ENCODE measurements around the gene ALDH7A1. TPM values are rescaled to one million over a fixed set of nuclear protein-coding genes. Genes with fewer than 3 reads are reported as not detected.

Gene ALDH7A1
- polyA plus RNA-seq, 4 donors: 18.1 to 66.2 (median 31.9) TPM

DNA sequence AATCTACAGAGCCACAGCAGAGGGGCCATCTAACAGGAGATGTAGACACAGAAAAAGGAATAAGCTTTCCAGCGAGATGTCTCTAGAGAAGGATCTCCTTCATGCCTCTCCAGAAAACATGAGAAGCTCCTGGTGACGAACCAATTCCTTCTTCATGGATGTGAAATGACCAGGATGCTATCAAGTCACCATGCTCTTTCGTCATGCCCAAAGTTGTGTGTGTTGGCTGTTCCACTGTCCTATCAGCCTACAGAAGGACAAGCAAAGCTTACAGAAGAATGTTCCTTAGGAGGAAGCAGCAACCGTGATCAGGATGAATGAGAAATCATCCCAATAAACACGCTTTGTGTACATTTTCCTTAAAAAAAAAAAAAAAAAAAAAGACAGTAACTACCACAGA lies 54.4 kb downstream of the ALDH7A1 start:
- no peaks in the 10 kb centered on the region for H3K27me3 ChIP-seq (ENCODE audit: control insufficient read depth in 3 of 3, insufficient read depth in 3 of 3, low read length in 3 of 3)
- no peaks in the 10 kb centered on the region for H3K9me3 ChIP-seq (ENCODE audit: control insufficient read depth in 2 of 2, insufficient read depth in 1 of 2, low read depth in 1 of 2, low read length in 1 of 2)
- no peak overlapping the region for H3K27ac ChIP-seq (ENCODE audit: low read depth in 1 of 3, low read length in 2 of 3)
- peaks cover 0 to 3% (median 0%) of the 10 kb centered on the region in 3 donors for H3K36me3 ChIP-seq (ENCODE audit: control insufficient read depth in 3 of 3, insufficient read depth in 2 of 3, low read depth in 1 of 3, low read length in 3 of 3)
- peaks cover 0 to 11% (median 0%) of the 10 kb centered on the region in 3 donors for H3K4me1 ChIP-seq (ENCODE audit: control insufficient read depth in 3 of 3, insufficient read depth in 2 of 3, low read depth in 1 of 3, low read length in 2 of 3)
- 78 to 80% (median 80%) methylated on average over 5 of the region's 5 CpGs for WGBS, 3 donors
- FAIRE-seq: no peak
- no peak for DNase-seq
- H3K4me3 ChIP-seq (ENCODE audit: low read depth in 1 of 3, low read length in 3 of 3): no peak overlapping the region

DNA sequence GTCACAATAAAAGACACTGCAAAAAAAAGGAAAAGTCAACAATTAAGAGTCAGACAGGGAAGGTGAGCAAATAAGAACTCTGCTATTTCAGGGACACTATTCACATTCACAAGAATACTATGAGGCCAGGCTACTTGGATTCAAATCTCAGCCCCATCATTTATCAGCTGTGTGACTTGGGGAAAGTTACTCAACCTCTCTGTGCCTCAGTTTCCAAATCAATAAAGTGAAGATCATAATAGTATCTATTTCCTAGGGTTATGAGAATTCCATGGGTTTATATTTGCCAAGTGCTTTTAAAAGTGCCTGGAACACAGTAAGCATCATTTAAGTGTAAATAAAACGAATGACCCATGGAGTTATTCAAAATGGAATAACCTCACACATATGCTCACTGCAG lies 56.4 kb downstream of the ALDH7A1 start:
- H3K4me1 ChIP-seq (ENCODE audit: control insufficient read depth in 3 of 3, insufficient read depth in 2 of 3, low read depth in 1 of 3, low read length in 2 of 3): peaks cover 0 to 7% (median 0%) of the 10 kb centered on the region in 3 donors
- H3K27ac ChIP-seq (ENCODE audit: low read depth in 1 of 3, low read length in 2 of 3): no peak overlapping the region
- no peaks in the 10 kb centered on the region for H3K27me3 ChIP-seq (ENCODE audit: control insufficient read depth in 3 of 3, insufficient read depth in 3 of 3, low read length in 3 of 3)
- DNase-seq (no peak), FAIRE-seq (no peak)
- H3K9me3 ChIP-seq (ENCODE audit: control insufficient read depth in 2 of 2, insufficient read depth in 1 of 2, low read depth in 1 of 2, low read length in 1 of 2): peaks cover 0 to 4% of the 10 kb centered on the region in 2 donors
- 44 to 58% (median 48%) methylated on average over 1 of the region's 1 CpG for WGBS, 3 donors
- no peak overlapping the region for H3K4me3 ChIP-seq (ENCODE audit: low read depth in 1 of 3, low read length in 3 of 3)
- no peaks in the 10 kb centered on the region for H3K36me3 ChIP-seq (ENCODE audit: control insufficient read depth in 3 of 3, insufficient read depth in 2 of 3, low read depth in 1 of 3, low read length in 3 of 3)

DNA sequence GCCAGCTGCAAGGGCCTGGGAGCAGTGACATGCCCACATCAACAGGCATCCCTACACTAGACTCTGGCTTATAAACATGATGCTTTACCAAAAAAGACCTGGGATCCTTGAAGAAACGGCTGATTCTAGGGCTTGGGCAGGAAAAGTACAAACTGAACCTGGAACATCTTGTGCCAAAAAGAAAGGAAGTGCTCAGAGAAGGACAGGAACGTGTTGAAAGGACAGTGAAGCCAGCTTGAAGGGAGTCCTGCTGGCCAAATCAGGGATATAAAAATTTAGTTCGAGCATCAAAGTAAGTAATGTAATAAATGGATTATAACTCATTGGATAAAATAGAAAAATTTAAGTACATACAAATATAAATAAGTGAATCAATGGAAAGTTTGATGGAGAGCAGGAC lies 58.1 kb downstream of the ALDH7A1 start:
- Histone ChIP-seq H3K27me3 (ENCODE audit: control insufficient read depth in 3 of 3, insufficient read depth in 3 of 3, low read length in 3 of 3) (no peaks in the 10 kb centered on the region), H3K4me3 (ENCODE audit: low read depth in 1 of 3, low read length in 3 of 3) (no peak overlapping the region), H3K27ac (ENCODE audit: low read depth in 1 of 3, low read length in 2 of 3) (no peak overlapping the region), H3K36me3 (ENCODE audit: control insufficient read depth in 3 of 3, insufficient read depth in 2 of 3, low read depth in 1 of 3, low read length in 3 of 3) (no peaks in the 10 kb centered on the region), H3K9me3 (ENCODE audit: control insufficient read depth in 2 of 2, insufficient read depth in 1 of 2, low read depth in 1 of 2, low read length in 1 of 2) (peaks cover 0 to 4% of the 10 kb centered on the region in 2 donors), H3K4me1 (ENCODE audit: control insufficient read depth in 3 of 3, insufficient read depth in 2 of 3, low read depth in 1 of 3, low read length in 2 of 3) (peaks cover 0 to 3% (median 0%) of the 10 kb centered on the region in 3 donors)
- no peak for FAIRE-seq
- DNase-seq: no peak
- 44 to 50% (median 46%) methylated on average over 3 of the region's 3 CpGs for WGBS, 3 donors

DNA sequence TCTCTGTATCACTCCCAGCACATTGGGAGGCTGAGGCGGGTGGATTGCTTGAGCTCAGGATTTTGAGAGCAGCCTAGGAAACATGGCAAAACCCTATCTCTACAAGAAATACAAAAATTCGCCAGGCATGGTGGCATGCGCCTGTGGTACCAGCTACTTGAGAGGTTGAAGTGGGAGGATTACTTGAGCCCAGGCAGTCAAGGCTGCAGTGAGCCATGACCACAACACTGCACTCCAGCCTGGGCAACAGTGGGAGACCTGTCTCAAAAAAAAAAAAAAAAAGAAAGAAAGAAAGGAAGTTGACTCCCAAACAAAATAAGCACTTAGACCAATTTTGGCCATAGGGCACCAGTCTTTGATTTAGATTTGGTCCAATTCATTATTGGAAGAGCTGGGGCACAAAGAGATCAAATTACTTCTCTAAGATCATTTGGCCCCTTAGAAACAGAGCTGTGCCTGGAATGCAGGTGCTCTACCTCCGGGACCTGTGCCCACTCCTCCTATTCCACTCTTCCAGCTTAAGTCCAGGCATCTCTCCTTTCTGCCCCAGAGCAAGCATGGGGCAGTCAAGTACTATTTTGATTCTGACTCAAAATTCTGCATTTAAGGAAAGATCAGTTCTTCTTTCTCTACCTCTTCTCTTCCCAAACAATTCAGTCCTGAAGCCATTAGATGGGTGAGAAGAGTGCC lies 59.0 kb downstream of the ALDH7A1 start:
- Histone ChIP-seq H3K36me3 (ENCODE audit: control insufficient read depth in 3 of 3, insufficient read depth in 2 of 3, low read depth in 1 of 3, low read length in 3 of 3) (no peaks in the 10 kb centered on the region), H3K4me1 (ENCODE audit: control insufficient read depth in 3 of 3, insufficient read depth in 2 of 3, low read depth in 1 of 3, low read length in 2 of 3) (peaks cover 0 to 3% (median 0%) of the 10 kb centered on the region in 3 donors), H3K4me3 (ENCODE audit: low read depth in 1 of 3, low read length in 3 of 3) (no peak overlapping the region), H3K27ac (ENCODE audit: low read depth in 1 of 3, low read length in 2 of 3) (no peak overlapping the region), H3K27me3 (ENCODE audit: control insufficient read depth in 3 of 3, insufficient read depth in 3 of 3, low read length in 3 of 3) (no peaks in the 10 kb centered on the region), H3K9me3 (ENCODE audit: control insufficient read depth in 2 of 2, insufficient read depth in 1 of 2, low read depth in 1 of 2, low read length in 1 of 2) (peaks cover 0 to 4% of the 10 kb centered on the region in 2 donors)
- DNase-seq (no peak), FAIRE-seq (no peak)
- WGBS, 3 donors: 81 to 92% (median 88%) methylated on average over 4 of the region's 4 CpGs

DNA sequence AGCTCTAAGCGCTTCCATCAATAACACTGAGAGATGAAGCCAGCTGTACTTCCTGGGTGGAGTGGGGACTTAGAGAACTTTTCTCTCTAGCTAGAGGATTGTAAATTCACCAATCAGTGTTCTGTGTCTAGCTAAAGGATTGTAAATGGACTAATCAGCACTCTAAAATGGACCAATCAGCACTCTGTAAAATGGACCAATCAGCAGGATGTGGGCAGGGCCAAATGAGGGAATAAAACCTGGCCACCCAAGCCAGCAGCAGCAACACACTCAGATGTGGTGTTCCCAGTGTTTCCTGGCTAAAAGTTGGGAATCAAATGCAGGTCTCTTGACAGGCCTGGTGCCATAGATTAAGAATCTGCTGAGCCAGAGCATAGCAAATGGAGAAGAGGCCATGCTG lies 60.5 kb downstream of the ALDH7A1 start:
- no peak overlapping the region for H3K4me3 ChIP-seq (ENCODE audit: low read depth in 1 of 3, low read length in 3 of 3)
- FAIRE-seq (no peak), DNase-seq (no peak)
- H3K4me1 ChIP-seq (ENCODE audit: control insufficient read depth in 3 of 3, insufficient read depth in 2 of 3, low read depth in 1 of 3, low read length in 2 of 3): peaks cover 0 to 3% (median 0%) of the 10 kb centered on the region in 3 donors
- H3K27ac ChIP-seq (ENCODE audit: low read depth in 1 of 3, low read length in 2 of 3): no peak overlapping the region
- no peaks in the 10 kb centered on the region for H3K27me3 ChIP-seq (ENCODE audit: control insufficient read depth in 3 of 3, insufficient read depth in 3 of 3, low read length in 3 of 3)
- peaks cover 0 to 4% of the 10 kb centered on the region in 2 donors for H3K9me3 ChIP-seq (ENCODE audit: control insufficient read depth in 2 of 2, insufficient read depth in 1 of 2, low read depth in 1 of 2, low read length in 1 of 2)
- WGBS, 3 donors: 96 to 100% (median 97%) methylated on average over 1 of the region's 1 CpG
- H3K36me3 ChIP-seq (ENCODE audit: control insufficient read depth in 3 of 3, insufficient read depth in 2 of 3, low read depth in 1 of 3, low read length in 3 of 3): no peaks in the 10 kb centered on the region

DNA sequence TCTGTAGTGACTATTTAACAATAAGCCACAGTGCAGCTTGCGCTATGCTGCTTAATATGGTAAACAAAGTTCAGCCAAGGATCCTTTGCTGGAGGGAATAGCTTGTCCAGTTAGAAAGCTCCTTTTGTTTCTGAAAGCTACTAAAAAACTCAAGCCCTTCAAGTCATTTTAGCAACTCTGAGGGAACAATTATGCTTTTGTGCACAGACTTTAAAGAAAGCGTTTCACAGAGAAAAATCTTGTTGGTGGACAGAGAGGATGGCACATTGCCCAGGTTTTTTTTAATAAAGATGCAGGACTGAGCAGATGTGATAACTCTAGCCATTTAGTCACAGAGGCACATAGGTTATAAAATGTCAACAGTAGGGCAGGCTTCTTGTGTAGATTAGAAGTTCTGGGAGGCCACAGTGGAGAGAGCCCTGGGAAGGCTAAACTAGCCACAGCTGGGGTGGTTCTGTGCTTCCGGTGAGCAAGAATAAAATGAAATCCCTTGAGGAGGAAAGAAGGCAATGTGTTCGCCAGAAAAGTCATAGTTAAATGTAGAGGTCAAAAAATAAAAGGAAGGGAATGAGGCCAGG lies 63.4 kb downstream of the ALDH7A1 start:
- Histone ChIP-seq H3K36me3 (ENCODE audit: control insufficient read depth in 3 of 3, insufficient read depth in 2 of 3, low read depth in 1 of 3, low read length in 3 of 3) (no peaks in the 10 kb centered on the region), H3K4me1 (ENCODE audit: control insufficient read depth in 3 of 3, insufficient read depth in 2 of 3, low read depth in 1 of 3, low read length in 2 of 3) (no peaks in the 10 kb centered on the region), H3K27me3 (ENCODE audit: control insufficient read depth in 3 of 3, insufficient read depth in 3 of 3, low read length in 3 of 3) (no peaks in the 10 kb centered on the region), H3K9me3 (ENCODE audit: control insufficient read depth in 2 of 2, insufficient read depth in 1 of 2, low read depth in 1 of 2, low read length in 1 of 2) (peaks cover 0 to 7% of the 10 kb centered on the region in 2 donors), H3K4me3 (ENCODE audit: low read depth in 1 of 3, low read length in 3 of 3) (no peak overlapping the region), H3K27ac (ENCODE audit: low read depth in 1 of 3, low read length in 2 of 3) (peak overlapping the region in 1 of 3 donors; percentile 32)
- WGBS, 3 donors: 54 to 65% (median 64%) methylated on average over 4 of the region's 4 CpGs
- DNase-seq: no peak
- no peak for FAIRE-seq

DNA sequence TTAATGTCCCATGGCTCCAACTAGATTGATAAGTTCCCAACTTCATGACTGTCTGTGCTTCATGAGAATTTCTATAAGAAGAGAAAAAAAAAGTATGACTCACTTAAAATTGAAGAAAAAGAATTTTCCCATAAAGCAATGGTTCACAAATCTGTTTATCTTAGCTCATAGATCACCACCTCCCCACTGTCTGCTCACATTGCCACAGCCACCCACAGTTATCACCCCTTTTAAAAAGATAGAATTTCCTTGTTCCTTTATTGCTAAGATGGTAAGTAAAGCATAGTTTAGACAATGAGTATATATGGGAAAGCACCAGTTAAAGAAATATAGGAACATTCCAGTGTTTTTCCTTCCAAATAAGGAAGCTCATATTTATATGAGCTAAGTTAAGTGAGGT lies 67.1 kb downstream of the ALDH7A1 start:
- peaks cover 0 to 7% of the 10 kb centered on the region in 2 donors for H3K9me3 ChIP-seq (ENCODE audit: control insufficient read depth in 2 of 2, insufficient read depth in 1 of 2, low read depth in 1 of 2, low read length in 1 of 2)
- no peak overlapping the region for H3K27ac ChIP-seq (ENCODE audit: low read depth in 1 of 3, low read length in 2 of 3)
- H3K36me3 ChIP-seq (ENCODE audit: control insufficient read depth in 3 of 3, insufficient read depth in 2 of 3, low read depth in 1 of 3, low read length in 3 of 3): no peaks in the 10 kb centered on the region
- DNase-seq (no peak), FAIRE-seq (no peak)
- no peak overlapping the region for H3K4me3 ChIP-seq (ENCODE audit: low read depth in 1 of 3, low read length in 3 of 3)
- H3K4me1 ChIP-seq (ENCODE audit: control insufficient read depth in 3 of 3, insufficient read depth in 2 of 3, low read depth in 1 of 3, low read length in 2 of 3): no peaks in the 10 kb centered on the region
- no peaks in the 10 kb centered on the region for H3K27me3 ChIP-seq (ENCODE audit: control insufficient read depth in 3 of 3, insufficient read depth in 3 of 3, low read length in 3 of 3)

DNA sequence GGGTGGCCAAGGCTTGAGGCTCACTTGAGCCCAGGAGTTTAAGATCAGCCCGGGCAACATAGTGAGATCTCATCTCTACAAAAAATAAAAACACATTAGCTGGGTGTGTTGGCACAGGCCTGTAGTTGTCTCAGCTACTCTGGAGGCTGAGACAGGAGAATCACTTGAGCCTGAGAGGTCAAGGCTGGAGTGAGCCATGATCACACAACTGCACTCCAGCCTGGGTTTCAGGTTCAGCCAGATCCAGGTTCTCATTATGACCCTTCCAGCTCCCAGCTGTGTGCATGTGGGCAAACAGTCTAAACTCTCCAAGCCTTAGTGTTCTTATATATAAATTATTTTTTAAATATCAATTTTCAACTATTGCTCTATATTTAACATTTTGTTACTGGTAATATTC lies 67.9 kb downstream of the ALDH7A1 start:
- DNase-seq: no peak
- no peak for FAIRE-seq
- H3K4me1 ChIP-seq (ENCODE audit: control insufficient read depth in 3 of 3, insufficient read depth in 2 of 3, low read depth in 1 of 3, low read length in 2 of 3): no peaks in the 10 kb centered on the region
- 85 to 95% (median 89%) methylated on average over 1 of the region's 1 CpG for WGBS, 3 donors
- no peaks in the 10 kb centered on the region for H3K36me3 ChIP-seq (ENCODE audit: control insufficient read depth in 3 of 3, insufficient read depth in 2 of 3, low read depth in 1 of 3, low read length in 3 of 3)
- H3K27ac ChIP-seq (ENCODE audit: low read depth in 1 of 3, low read length in 2 of 3): no peak overlapping the region
- H3K9me3 ChIP-seq (ENCODE audit: control insufficient read depth in 2 of 2, insufficient read depth in 1 of 2, low read depth in 1 of 2, low read length in 1 of 2): peaks cover 0 to 7% of the 10 kb centered on the region in 2 donors
- H3K27me3 ChIP-seq (ENCODE audit: control insufficient read depth in 3 of 3, insufficient read depth in 3 of 3, low read length in 3 of 3): no peaks in the 10 kb centered on the region
- H3K4me3 ChIP-seq (ENCODE audit: low read depth in 1 of 3, low read length in 3 of 3): no peak overlapping the region

DNA sequence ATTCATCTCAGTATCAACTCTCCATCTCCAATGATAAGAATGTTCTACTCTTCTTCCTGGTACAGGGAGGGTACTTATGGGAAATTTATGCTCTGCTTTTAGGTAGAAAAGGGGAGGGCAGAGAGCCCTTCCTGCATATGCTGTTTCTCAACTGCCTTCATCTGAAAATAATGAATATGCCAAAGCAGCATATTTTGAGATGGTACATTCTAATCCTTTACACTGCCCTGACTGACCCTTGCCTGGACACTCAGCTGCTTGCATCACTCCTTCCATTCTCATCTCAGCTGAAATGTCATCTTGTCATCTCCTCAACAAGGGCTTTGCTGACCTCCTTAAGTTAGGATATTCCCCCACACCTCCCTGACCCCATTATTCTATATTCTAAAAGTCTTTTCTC lies 68.5 kb downstream of the ALDH7A1 start:
- no peak overlapping the region for H3K27ac ChIP-seq (ENCODE audit: low read depth in 1 of 3, low read length in 2 of 3)
- H3K27me3 ChIP-seq (ENCODE audit: control insufficient read depth in 3 of 3, insufficient read depth in 3 of 3, low read length in 3 of 3): no peaks in the 10 kb centered on the region
- FAIRE-seq: no peak
- no peaks in the 10 kb centered on the region for H3K36me3 ChIP-seq (ENCODE audit: control insufficient read depth in 3 of 3, insufficient read depth in 2 of 3, low read depth in 1 of 3, low read length in 3 of 3)
- H3K9me3 ChIP-seq (ENCODE audit: control insufficient read depth in 2 of 2, insufficient read depth in 1 of 2, low read depth in 1 of 2, low read length in 1 of 2): peaks cover 0 to 7% of the 10 kb centered on the region in 2 donors
- H3K4me3 ChIP-seq (ENCODE audit: low read depth in 1 of 3, low read length in 3 of 3): no peak overlapping the region
- no peak for DNase-seq
- no peaks in the 10 kb centered on the region for H3K4me1 ChIP-seq (ENCODE audit: control insufficient read depth in 3 of 3, insufficient read depth in 2 of 3, low read depth in 1 of 3, low read length in 2 of 3)
